Neural progenitor cell (in vitro differentiated cells): ENCODE results near the gene OBSL1.

Source experiments
- EZH2 ChIP-seq: fragments of 200-600 bp; sonication (generic); IDR thresholded peaks from 2 replicates; pipeline ENCODE4 v1.6.1; 2017; ENCODE audit warnings: antibody characterized with exemption, mild to moderate bottlenecking, moderate library complexity
- TF ChIP-seq, protein P1 (sequence below): fragments of 200-600 bp; sonication (generic); IDR thresholded peaks from 2 replicates; pipeline ENCODE4 v1.5.1; 2017; ENCODE audit warnings: antibody characterized with exemption, mild to moderate bottlenecking

DNA sequence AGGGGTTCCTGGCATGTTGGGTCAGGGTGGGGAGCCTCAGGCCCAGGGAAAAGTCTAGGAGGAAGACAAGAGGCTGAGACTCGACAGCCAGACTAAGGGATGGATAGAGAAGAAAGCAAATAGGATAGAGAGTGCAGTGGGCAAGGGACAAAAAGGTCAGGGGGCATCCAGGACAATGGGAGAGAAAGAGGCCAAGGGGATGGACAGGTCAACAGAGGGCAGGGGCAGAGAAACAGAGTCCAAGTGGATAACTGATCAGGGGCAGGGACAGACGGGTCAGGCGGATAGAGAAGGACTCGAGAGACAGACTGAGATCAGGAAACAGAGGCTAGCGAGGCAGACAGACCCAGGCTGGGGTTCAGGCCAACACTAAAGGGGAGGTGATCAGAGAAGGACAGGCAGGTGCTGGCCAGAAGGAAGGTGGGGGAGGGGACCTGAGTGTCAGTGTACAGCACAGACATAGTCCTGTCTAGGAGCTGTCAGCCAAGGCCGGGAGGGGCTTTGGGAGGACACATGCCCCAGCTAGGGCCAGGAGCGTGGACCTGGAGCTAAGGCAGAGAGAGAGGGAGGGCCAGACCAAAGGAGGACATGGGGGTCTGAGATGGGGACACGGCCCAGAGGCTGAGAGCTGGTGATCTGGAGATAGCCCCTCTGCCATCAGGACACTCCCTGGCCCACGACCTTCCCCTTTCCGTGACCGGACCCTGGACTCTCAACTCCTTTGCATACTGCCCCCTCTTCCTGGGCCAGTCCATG lies 44.8 kb downstream of the OBSL1 start:
- TF ChIP-seq, protein P1, sequence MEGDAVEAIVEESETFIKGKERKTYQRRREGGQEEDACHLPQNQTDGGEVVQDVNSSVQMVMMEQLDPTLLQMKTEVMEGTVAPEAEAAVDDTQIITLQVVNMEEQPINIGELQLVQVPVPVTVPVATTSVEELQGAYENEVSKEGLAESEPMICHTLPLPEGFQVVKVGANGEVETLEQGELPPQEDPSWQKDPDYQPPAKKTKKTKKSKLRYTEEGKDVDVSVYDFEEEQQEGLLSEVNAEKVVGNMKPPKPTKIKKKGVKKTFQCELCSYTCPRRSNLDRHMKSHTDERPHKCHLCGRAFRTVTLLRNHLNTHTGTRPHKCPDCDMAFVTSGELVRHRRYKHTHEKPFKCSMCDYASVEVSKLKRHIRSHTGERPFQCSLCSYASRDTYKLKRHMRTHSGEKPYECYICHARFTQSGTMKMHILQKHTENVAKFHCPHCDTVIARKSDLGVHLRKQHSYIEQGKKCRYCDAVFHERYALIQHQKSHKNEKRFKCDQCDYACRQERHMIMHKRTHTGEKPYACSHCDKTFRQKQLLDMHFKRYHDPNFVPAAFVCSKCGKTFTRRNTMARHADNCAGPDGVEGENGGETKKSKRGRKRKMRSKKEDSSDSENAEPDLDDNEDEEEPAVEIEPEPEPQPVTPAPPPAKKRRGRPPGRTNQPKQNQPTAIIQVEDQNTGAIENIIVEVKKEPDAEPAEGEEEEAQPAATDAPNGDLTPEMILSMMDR, result no peak
- no peak for TF ChIP-seq EZH2
